T47D (cell line): ENCODE data around the gene GC.
A peak's percentile ranks its signal among the peaks of the same experiment; 100 is the strongest.
"Not testable (repeated sequence)": the region's sequence is repeated elsewhere in the genome, so short reads cannot be mapped to it uniquely, and the experiment has no call there.

Experiments
- DNase-seq, 2 experiments: peaks; one replicate each; pipeline versions ENCODE4 v3.0.0 to v3.0.0-alpha.2; 2011 to 2012; ENCODE audit warnings: low read depth in 1 of 2, low spot score in 1 of 2
- JUND ChIP-seq: IDR thresholded peaks from 2 replicates; pipeline ENCODE4 v1.6.1; 2012; ENCODE audit warnings: low read depth
- in situ Hi-C: cut with HindIII; loops from 2 replicates; pipeline ENCODE4 v1.10.0; 2016; ENCODE audit warnings: low sequenced_read_pairs, low pct_unique_long_range_greater_than_20kb

The GC gene, protein sequence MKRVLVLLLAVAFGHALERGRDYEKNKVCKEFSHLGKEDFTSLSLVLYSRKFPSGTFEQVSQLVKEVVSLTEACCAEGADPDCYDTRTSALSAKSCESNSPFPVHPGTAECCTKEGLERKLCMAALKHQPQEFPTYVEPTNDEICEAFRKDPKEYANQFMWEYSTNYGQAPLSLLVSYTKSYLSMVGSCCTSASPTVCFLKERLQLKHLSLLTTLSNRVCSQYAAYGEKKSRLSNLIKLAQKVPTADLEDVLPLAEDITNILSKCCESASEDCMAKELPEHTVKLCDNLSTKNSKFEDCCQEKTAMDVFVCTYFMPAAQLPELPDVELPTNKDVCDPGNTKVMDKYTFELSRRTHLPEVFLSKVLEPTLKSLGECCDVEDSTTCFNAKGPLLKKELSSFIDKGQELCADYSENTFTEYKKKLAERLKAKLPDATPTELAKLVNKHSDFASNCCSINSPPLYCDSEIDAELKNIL

DNA sequence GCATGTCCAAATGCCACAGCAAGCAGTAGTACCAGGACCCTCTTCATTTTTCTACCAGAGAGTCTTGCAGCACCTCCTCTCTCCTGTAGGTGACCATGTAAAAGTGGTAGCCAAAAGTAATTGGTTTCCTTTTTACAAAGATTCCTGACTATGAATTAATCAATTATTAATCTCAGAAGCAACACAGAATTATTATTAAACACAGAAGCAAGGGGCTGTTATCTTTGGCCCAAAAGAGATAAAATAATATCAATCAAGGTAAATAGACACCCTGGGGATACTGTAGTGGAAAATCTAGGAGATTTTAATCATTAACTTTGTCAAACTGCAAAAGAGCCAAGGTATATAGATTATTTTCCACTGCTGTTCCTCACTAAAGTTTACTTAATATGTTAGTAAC is at the start of gene GC:
Gene GC (minus strand): TSS at position 108 of the 400 bp plus-strand sequence. CDS start 61 bp downstream, at position 47.
- in situ Hi-C loops: no loop called here
- DNase-seq: no peak
- TF ChIP-seq JUND: no peak

DNA sequence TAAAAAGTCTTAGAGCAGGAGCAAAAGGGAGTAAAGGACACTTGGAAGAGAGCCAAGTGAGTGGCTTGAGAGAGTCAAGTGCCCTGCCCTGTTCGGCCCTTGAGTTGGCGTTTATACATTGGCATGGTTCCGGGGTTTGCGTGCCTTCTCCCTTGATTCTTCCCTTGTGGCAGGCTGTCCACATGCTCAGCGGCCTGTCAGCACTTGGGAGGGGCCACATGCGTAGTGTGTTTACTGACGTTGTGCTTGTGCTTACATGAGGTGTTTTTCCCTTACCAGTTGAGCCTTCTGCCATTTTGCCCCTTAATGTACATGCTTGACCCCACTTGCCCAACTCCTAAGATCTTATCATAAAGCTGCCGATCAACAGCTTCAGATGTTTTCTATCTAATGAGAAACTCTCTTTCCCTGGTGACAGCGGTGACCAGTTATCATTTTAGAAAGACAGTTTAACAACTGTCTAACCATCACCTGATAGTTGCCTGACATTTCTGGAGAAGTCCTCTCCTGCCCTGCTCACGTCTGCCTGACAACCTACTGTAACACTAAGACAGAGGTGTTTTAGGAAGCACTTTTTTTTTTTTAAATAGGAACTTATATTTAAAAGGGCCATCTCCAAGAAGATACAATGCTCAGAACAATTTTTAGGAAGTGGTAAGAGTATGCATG is 49.5 kb upstream of the GC start:
- in situ Hi-C loops: no loop called here
- no peak for TF ChIP-seq JUND
- DNase-seq: no peak

DNA sequence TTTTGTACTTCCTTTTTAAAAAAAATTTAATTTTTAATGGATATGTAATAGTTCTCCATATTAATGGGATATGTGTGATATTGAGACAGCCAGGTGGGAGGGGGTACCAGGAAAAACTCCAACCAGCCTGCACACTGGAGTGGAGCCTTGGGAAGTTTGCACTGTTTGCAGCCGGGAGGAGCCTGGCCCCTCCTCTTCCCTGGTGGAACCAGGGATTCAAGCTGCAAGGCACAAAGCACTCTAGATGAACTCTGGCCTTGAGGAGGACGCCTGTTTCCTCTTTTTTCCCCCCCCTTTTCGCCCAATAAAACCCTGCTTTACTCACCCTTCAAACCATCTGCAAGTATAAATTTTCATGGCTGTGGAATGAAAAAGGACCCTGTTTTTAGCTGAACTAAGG is 48.2 kb upstream of the GC start:
- no peak for TF ChIP-seq JUND
- in situ Hi-C loops: no loop called here
- DNase-seq: no peak

DNA sequence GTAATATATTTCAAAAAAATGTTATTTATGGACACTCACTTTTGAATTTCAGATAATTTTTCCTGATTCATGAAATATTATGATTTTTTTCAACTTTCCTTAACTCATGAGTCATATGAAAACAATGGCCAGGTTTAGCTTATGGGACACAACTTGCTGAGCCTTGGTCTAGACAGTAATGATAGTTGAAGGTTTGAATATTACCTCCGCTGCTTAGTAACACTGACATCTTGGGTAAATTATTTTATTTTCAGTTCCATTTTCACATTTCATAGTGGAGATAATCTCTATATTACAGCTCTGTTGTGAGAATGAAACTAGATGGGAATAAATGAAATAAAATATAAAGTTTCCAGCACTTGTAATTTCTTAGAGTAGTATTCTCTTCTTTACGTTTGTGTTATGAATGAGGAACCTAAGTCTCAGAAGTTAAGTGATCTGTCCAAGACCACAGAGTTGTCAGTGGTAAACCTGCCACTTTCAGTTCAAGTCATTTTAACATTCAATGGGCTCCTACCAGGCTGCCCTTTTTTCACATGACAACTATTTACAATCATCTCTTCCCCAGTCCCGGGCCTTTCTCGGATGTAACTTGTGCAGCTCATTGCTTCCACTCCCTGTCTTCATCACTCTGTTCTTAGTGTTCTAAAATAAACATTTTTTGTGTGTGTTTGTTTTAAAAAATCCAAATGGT is 46.8 kb upstream of the GC start:
- TF ChIP-seq JUND: no peak
- no peak for DNase-seq
- in situ Hi-C loops: no loop called here

- in situ Hi-C loops: no loop called here
- no peak for DNase-seq
- TF ChIP-seq JUND: no peak
Observed at GRCh38 chr4:71828470-71828869, 44.6 kb upstream of the GC start.

DNA sequence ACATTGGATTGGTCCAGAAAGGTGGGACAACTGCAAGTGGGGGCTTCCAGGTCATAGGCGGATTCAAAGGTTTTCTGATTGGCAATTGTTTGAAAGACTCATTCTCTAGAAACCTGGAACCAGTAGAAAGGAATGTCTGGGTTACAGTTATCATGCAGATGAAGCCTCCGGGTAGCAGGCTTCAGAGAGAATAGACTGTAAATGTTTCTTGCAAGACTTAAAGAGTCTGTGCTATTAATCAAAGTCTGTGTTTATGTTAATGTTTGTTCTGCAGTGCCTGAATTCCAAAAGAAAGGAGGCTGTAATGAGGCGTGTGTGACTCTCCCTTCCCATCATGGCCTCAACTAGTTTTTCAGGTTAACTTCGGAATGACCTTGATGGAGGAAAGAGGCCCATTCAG is 43.9 kb upstream of the GC start:
- in situ Hi-C loops: no loop called here
- TF ChIP-seq JUND: no peak
- peak in 1 of 2 experiments; percentile 4 for DNase-seq

DNA sequence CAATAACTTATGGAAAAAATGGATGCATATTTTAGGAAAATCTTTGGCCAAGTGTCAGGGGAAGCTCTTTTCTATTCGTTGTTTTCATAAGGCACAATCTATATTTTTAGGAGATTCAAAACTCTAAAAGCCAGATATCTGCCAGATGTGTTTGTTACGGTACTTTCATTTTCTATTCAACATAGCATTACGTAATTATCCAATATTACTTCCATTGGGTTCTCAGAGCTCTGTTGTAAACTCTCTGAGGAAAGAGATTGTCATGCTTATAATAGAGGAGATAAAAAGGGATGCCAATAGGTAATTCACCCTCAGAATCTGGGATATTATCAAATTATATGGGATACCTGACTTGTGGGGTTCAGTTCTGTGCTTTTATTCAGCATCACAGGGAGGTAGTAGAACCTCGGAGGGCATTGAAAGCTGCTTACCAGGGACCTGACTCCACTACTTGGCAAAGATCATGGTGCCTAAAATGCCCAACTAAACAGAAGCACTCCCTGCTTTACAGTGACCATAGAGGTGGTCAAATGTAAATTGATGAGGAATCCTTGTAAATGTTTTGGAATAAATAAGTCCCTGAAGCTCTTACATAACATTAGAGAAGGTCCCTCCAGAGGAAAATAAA is 32.9 kb upstream of the GC start:
- in situ Hi-C loops: no loop called here
- DNase-seq: no peak
- TF ChIP-seq JUND: no peak

- peak in 1 of 2 experiments; percentile 10 for DNase-seq
- TF ChIP-seq JUND: no peak
- in situ Hi-C loops: no loop called here
Observed at GRCh38 chr4:71814433-71814832, 30.6 kb upstream of the GC start.

GRCh38 chr4:71809805-71810204 is 25.9 kb upstream of the GC start:
- in situ Hi-C loops, DNase-seq: not testable (repeated sequence)

DNA sequence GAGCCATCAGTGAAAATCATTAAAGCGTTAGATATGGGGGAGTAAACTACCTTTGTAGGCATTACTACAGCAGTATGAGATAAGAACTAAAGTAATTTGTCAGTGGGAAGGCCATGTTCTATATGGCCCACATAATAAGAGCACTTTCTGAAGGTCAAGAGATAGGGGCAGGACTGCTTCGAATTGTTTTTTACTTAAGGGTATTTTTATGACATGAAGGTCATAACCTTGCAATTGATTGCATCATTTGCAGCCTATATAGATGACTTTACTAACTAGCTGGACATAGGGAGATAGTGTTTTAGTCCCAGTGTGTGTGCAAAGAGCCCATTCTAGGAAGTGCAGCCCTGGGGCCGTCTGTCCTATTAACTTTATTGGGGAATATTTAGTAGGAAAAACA is 23.6 kb upstream of the GC start:
- in situ Hi-C loops: no loop called here

GRCh38 chr4:71805230-71805629 is 21.4 kb upstream of the GC start:
- in situ Hi-C loops, DNase-seq: not testable (repeated sequence)

More for the DNA sequence above, 23.6 kb upstream of the GC start:
- TF ChIP-seq JUND: no peak
- DNase-seq: no peak

- in situ Hi-C loops: not testable (repeated sequence)
Observed at GRCh38 chr4:71804017-71804697, 20.3 kb upstream of the GC start.

More at GRCh38 chr4:71804017-71804697, 20.3 kb upstream of the GC start:
- DNase-seq: not testable (repeated sequence)
